GM19452 (cell line): ENCODE results near the gene FBXW12.

Source experiments
- ATAC-seq: cut with Tn5 transposase; IDR thresholded peaks from one replicate; pipeline ENCODE4 v1.9.1; 2021; ENCODE audit not compliant: unreplicated experiment

FBXW12 gene

GRCh38 chr3:48434591-48435222 lies 62.7 kb downstream of the FBXW12 start:
- no peak for ATAC-seq

- no peak for ATAC-seq
Observed at GRCh38 chr3:48435223-48435595, 63.2 kb downstream of the FBXW12 start.

- no peak for ATAC-seq
Observed at GRCh38 chr3:48435774-48436476, 63.9 kb downstream of the FBXW12 start.

- no peak for ATAC-seq
Observed at GRCh38 chr3:48436477-48436787, 64.4 kb downstream of the FBXW12 start.

GRCh38 chr3:48436855-48437254 lies 64.8 kb downstream of the FBXW12 start:
- ATAC-seq = no peak

- no peak for ATAC-seq
Observed at GRCh38 chr3:48437812-48438211, 65.8 kb downstream of the FBXW12 start.

GRCh38 chr3:48439820-48440589 lies 68.0 kb downstream of the FBXW12 start, which contains the start of the genes CCDC51 and TMA7:
TSS of gene CCDC51 (minus strand) at chr3:48440119. CDS start at chr3:48435128, 4,991 bp downstream.
TSS of gene TMA7 (plus strand) at chr3:48440257. CDS start at chr3:48440297, 40 bp downstream.
- peak; percentile 94 for ATAC-seq

- no peak for ATAC-seq
Observed at GRCh38 chr3:48440590-48440958, 68.6 kb downstream of the FBXW12 start.

GRCh38 chr3:48441940-48442339 lies 69.9 kb downstream of the FBXW12 start:
- ATAC-seq = no peak
